Right atrium auricular region (tissue), 2 donors: ENCODE results near the gene CLEC16A. TPM values are rescaled to one million over a fixed set of nuclear protein-coding genes. Genes with fewer than 3 reads are reported as not detected.

Experiments used
- DNase-seq: peaks from one replicate; pipeline ENCODE4 v3.0.0-alpha.2; 2019; ENCODE audit warnings: low spot score
- H3K27ac ChIP-seq, 2 donors: fragments of 200-600 bp; sonication (generic); 1 replicate in 1 of 2; 2 replicates in 1 of 2; pipeline ENCODE4 v1.5.1; 2016 to 2019
- H3K27me3 ChIP-seq, 2 donors: fragments of 200-600 bp; sonication (generic); one replicate each; pipeline versions ENCODE4 v1.5.1 to v1.6.0; 2017 to 2019
- H3K36me3 ChIP-seq: fragments of 200-600 bp; sonication (generic); one replicate; pipeline ENCODE4 v1.5.1; 2016
- H3K4me1 ChIP-seq, 2 donors: fragments of 200-600 bp; sonication (generic); one replicate each; pipeline versions ENCODE4 v1.5.1 to v1.6.0; 2017 to 2019
- H3K4me3 ChIP-seq, 2 donors: fragments of 200-600 bp; sonication (generic); 1 replicate in 1 of 2; 2 replicates in 1 of 2; pipeline ENCODE4 v1.5.1; 2017 to 2019; ENCODE audit warnings: mild to moderate bottlenecking in 1 of 2, moderate library complexity in 1 of 2
- H3K9me3 ChIP-seq, 2 donors: fragments of 200-600 bp; sonication (generic); one replicate each; pipeline ENCODE4 v1.5.1; 2019
- CTCF ChIP-seq, 2 donors: fragments of 200-600 bp; sonication (generic); IDR thresholded peaks; one replicate each; pipeline ENCODE4 v1.5.1; 2019; ENCODE audit warnings: antibody characterized with exemption in 2 of 2
- total RNA-seq, 2 donors: library from RNA; depleted of rRNA; stranded (reverse); fragments of >200 nt; gene quantifications; one replicate each; pipeline ENCODE4 v1.1.0, GENCODE V29; 2016

Gene CLEC16A
- total RNA-seq, 2 donors from 2014 or later = 24.1 to 49.0 TPM

- H3K9me3 ChIP-seq = no peaks in the 10 kb centered on the region
- no peak for DNase-seq
- no peaks in the 10 kb centered on the region for H3K27me3 ChIP-seq
- H3K4me1 ChIP-seq = no peaks in the 10 kb centered on the region
- H3K4me3 ChIP-seq = no peak overlapping the region
- TF ChIP-seq CTCF (IDR thresholded peaks at IDR 0.05) = no peak
- no peak overlapping the region for H3K27ac ChIP-seq
- peaks cover 32% of the 10 kb centered on the region for H3K36me3 ChIP-seq
Measured at GRCh38 chr16:11051879-11052808, 107.8 kb downstream of the CLEC16A start.

- H3K9me3 ChIP-seq = no peaks in the 10 kb centered on the region
- DNase-seq = no peak
- no peak overlapping the region for H3K27ac ChIP-seq
- TF ChIP-seq CTCF (IDR thresholded peaks at IDR 0.05) = no peak
- H3K4me3 ChIP-seq = no peak overlapping the region
- H3K36me3 ChIP-seq = peaks cover 18% of the 10 kb centered on the region
- H3K4me1 ChIP-seq = no peaks in the 10 kb centered on the region
- no peaks in the 10 kb centered on the region for H3K27me3 ChIP-seq
Measured at GRCh38 chr16:11053916-11054460, 109.6 kb downstream of the CLEC16A start.

GRCh38 chr16:11056090-11056992 lies 112.0 kb downstream of the CLEC16A start:
- Histone ChIP-seq H3K4me1 (no peaks in the 10 kb centered on the region), H3K27me3 (no peaks in the 10 kb centered on the region), H3K9me3 (no peaks in the 10 kb centered on the region), H3K4me3 (no peak overlapping the region), H3K27ac (no peak overlapping the region), H3K36me3 (peaks cover 17% of the 10 kb centered on the region)
- no peak for DNase-seq
- no peak for TF ChIP-seq CTCF (IDR thresholded peaks at IDR 0.05)

GRCh38 chr16:11056993-11057649 lies 112.8 kb downstream of the CLEC16A start:
- Histone ChIP-seq H3K27me3 (no peaks in the 10 kb centered on the region), H3K4me1 (no peaks in the 10 kb centered on the region), H3K9me3 (no peaks in the 10 kb centered on the region), H3K36me3 (peaks cover 19% of the 10 kb centered on the region), H3K27ac (peak overlapping the region in 1 of 2 donors; percentile 5), H3K4me3 (no peak overlapping the region)
- TF ChIP-seq CTCF (IDR thresholded peaks at IDR 0.05) = no peak
- no peak for DNase-seq

GRCh38 chr16:11057711-11058345 lies 113.5 kb downstream of the CLEC16A start:
- no peak for DNase-seq
- Histone ChIP-seq H3K27ac (peak overlapping the region in 1 of 2 donors; percentile 5), H3K4me1 (no peaks in the 10 kb centered on the region), H3K27me3 (no peaks in the 10 kb centered on the region), H3K36me3 (peaks cover 16% of the 10 kb centered on the region), H3K4me3 (no peak overlapping the region), H3K9me3 (no peaks in the 10 kb centered on the region)
- TF ChIP-seq CTCF (IDR thresholded peaks at IDR 0.05) = no peak
